Effector CD8-positive, alpha-beta T cell (primary cell): Measurements from ENCODE around the gene MAP3K1.

Source experiments
- DNase-seq: peaks from one replicate; lab custom pipeline; 2025; lab: John Stamatoyannopoulos, UW

MAP3K1 gene

DNA sequence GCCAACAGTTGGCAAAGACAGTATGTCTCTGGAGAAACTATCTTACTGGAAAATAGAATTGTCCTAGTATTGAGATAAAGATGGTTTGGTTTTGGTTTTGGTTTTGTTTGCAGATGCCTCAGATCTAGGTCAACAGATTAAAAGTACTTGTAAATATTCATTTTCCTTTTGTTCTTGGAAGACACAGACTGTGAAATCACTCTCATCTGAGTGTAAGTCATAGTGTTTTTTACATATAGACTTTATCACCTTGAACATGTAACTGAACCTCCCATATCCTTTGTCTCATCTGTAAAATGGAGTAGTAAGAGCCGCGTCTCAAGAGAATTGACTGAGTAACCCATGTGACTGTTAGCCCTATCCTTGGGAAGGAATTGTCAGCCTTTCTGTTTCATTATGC lies 34.3 kb downstream of the MAP3K1 start:
- no peak for DNase-seq

DNA sequence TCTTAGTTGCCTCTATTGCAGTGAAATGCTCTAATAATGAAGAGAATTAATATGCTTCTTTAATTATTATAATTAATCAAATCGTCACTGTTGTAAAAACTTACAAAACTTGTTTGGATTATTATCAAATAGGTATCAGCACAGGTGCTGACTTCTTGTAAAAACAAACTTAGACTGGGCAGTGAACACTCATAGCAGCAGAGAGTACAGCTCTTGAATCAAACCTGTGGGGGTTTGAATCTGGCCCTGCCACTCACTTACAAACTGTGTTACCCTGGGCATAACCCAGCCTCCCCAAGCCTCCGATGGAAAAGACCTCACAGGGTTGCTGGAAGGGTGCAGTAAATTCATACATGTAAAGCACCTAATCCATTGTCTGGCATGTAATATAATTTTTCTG lies 35.1 kb downstream of the MAP3K1 start:
- no peak for DNase-seq

DNA sequence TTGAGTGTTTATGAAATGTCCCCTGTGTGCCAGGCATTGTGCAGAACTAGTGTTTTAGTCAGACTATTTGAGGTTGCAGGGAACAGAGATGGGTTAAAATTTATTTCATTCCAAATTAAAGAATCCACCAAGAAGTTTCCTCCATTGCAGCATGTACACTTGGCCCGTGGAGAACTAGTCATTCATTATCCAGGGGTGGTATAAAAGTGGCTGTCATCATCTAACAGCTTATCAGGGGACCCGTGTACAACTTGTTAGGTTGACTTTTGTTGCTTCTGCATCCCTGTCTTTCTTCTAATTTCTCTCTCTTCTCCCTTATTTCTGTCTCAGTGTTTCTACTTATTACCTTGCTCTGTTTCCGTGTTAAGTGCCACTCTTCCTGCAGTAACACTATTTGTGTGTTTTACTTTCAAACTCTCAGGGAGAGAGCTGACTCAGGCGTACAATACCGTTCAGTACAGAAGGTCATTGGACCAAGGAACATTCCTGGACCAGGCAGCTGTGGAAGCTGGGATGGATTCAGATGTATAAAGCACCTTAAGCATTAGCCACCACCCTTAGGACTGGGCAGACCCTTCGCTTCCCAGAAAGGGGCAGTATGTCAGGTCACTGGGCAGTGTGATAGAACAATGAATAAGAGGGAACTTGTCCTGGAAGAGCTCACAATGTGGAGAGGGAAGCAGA lies 36.1 kb downstream of the MAP3K1 start:
- DNase-seq = no peak

- DNase-seq = no peak
Observed at GRCh38 chr5:56852228-56853000, 37.1 kb downstream of the MAP3K1 start.

GRCh38 chr5:56853698-56854097 lies 38.3 kb downstream of the MAP3K1 start:
- no peak for DNase-seq

DNA sequence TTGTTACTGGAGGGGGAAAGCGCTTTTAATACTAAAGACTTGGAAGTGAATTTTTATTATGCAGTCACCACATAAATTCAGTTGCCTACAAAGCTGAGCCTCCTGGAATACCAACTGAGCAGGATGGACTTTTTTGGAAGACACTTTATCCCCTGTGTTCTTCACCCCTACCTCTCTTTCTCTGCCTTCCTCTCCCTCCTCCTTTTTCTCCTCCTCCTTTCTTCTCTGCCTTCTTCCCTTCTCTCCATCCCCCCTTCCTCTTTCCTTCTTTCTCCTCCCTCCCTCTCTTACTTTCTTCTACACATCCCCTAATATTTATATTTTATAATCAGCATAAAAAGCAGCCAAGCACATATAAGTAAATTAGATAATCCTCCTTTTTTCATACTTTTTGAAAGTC lies 39.6 kb downstream of the MAP3K1 start:
- DNase-seq = no peak

GRCh38 chr5:56856541-56857178 lies 41.3 kb downstream of the MAP3K1 start:
- DNase-seq = no peak

DNA sequence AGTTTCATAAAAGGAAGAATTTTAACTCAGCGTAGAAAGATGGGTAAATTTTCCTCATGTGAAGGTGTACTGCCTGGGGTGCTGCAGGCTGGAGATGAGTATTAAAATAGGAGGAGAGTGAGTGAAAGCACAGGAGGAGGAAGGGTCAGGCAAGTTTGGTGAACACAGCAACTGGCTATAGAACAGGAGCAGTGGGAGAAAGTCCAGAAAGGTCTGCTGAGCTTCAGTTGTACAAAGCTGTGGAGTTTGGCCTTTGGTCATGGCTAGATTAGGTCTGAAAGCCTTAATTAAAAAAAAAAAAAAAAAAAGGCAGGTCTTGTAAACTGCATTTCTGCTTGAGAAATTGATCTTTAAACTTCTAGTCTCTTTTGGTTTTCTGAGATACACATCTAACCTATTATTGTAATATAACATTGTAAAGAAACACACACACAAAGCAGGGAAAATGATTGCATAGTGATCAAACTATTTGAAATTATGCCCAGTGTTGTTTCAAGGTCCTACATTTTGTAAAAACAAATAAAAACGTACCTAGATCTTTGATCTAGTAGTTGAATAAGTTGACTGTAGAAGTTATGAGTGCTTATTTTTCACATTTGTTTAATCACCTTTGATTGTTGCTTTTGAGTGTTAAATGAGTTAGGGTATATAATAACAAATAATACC lies 43.6 kb downstream of the MAP3K1 start:
- DNase-seq = no peak

GRCh38 chr5:56861893-56862485 lies 46.6 kb downstream of the MAP3K1 start:
- no peak for DNase-seq

DNA sequence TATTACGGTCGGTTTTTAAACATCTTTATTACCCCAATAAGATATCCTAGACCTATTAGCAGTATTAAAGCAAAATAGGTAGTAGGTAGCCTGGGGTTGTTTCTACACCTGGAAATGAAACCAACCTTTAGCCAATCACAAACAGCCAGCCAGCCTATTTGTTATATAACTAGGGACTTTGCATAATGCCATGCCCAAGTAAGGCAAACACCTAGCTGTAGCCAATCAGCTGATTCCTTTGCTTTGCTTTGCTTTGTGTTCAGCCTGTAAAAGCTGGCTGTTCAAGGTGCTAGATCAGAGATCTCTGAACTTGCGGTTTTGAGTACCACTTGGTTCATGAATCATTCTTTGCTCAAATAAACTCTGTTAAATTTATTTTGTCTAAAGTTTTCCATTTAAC lies 47.6 kb downstream of the MAP3K1 start:
- DNase-seq = no peak

- DNase-seq = no peak
Observed at GRCh38 chr5:56871777-56872176, 56.4 kb downstream of the MAP3K1 start.

DNA sequence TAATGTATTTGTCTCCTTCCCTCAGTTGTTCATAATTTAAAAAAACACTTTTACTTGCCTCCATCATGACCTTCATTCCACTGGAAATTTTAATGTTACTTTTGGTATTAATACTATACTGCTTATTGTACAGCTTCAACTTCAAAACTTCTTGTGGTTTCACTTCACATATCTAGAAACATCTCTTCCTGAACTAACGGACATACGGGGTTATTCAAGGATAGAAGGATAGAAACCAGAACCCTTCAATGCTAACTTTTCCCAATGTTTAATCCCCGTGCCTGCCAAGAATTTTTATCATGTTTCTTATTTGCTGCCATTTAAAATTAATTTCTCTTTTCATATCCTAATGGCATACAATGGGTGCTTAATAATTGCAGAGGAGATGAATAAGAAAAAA lies 57.7 kb downstream of the MAP3K1 start:
- DNase-seq = no peak

GRCh38 chr5:56876327-56876726 lies 61.0 kb downstream of the MAP3K1 start:
- DNase-seq = no peak

DNA sequence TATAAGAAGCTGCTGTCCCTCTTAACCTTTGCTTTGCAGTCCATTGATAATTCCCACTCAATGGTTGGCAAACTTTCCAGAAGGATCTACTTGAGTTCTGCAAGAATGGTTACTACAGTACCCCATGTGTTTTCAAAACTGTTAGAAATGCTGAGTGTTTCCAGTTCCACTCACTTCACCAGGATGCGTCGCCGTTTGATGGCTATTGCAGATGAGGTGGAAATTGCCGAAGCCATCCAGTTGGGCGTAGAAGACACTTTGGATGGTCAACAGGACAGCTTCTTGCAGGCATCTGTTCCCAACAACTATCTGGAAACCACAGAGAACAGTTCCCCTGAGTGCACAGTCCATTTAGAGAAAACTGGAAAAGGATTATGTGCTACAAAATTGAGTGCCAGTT lies 66.2 kb downstream of the MAP3K1 start:
- no peak for DNase-seq

GRCh38 chr5:56893251-56893951 lies 78.1 kb downstream of the MAP3K1 start:
- DNase-seq = no peak

- DNase-seq = no peak
Observed at GRCh38 chr5:56896763-56897162, 81.4 kb downstream of the MAP3K1 start.

DNA sequence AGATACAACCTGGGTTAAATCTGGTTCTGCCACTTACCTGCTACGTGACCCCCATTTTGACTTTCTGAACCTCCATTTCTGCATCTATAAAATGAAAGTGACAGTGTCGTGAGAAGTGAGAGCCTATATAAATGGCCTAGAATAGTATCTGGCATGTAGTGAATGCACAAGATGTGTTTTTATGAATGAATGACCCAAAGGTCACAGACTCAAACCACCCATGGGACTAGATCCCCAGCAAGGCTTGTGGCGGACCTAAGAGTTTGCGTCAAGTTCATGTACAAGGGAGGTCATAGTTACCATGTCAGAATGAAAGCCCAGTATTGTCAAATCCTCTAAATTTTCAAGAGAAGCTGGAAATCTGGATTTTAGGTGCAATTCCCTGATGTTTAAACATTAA lies 82.9 kb downstream of the MAP3K1 start:
- DNase-seq = no peak

DNA sequence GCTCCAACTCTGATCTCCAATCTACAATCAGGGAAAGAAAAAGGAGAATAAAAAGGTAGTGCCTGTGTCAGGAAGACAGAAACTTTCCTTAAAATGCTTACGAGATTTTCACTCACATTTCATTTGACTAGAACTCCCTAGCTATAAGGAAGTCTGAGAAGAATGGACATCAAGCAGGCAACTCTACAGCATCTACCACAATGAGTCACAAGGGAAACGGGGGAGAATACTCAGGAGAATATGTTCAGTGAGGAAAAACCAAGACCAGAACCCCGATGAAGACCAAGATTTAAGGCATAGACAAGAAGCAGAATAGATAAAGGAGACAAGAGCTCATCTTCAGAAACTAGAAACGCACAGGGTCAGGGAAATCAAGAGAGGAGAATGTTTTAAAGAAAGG lies 85.0 kb downstream of the MAP3K1 start:
- no peak for DNase-seq

DNA sequence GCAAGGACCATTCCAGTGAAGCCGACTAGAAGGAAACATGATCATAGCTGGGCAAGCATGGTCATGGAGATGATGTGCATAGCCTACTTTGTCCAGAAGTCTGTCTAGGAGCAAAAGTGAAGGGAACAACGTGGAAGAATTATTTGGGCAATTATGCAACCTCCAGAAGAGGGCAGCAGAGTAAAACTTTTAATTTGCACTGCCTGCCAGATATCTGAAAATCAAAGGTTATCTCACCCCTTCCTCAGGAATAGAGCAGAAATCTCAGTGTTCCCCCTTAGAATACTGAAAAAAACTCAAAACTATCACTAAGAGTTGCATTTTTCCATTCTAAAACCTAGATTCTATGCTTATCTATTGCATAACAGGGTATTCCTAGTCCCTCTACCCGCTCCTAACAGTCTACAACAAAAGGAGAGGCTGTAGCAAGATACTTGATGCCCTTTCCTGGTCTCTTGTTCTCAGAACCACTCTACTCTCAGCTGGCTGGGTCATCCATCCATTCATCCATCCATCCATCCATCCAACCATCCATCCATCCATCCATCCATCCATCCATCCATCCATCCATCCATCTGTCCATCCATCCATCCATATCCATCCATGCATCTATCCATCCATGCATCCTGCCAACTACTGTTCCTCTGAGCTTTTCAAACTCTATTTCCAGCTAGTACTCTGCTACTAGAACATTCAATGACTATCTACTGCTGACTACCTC lies 85.7 kb downstream of the MAP3K1 start:
- no peak for DNase-seq

DNA sequence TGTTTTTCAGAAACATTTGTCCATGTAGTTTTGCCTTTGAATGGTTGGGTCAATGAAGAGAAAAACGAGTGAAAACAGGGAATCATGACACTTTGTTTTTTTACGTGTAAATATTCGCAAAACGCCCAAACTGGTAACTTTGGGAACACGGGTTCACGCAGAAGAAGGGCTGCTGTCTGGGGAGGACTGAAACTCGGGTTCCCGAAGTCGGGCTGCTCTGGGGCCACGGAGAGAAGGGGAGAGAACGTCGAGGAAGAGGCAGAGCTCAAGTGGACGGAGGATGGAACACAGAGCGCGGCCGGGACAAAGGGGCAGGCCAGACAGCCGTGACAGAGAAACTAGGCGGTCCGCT lies 93.6 kb downstream of the MAP3K1 start:
- DNase-seq = no peak
